ENCODE data around the gene TRPV4. TPM values are rescaled to one million over a fixed set of nuclear protein-coding genes. Genes with fewer than 3 reads are reported as not detected.

Gene TRPV4
- total RNA-seq, 1 donor from 2014 or later, result 0.56 TPM

- H3K4me1 ChIP-seq, result no peaks in the 10 kb centered on the region
- no peaks in the 10 kb centered on the region for H3K79me2 ChIP-seq (ENCODE audit: low read depth)
- no peak overlapping the region for H3K9ac ChIP-seq
- no peak overlapping the region for H2AFZ ChIP-seq (replicated peaks)
- Mint-ChIP-seq H3K27me3 (ENCODE audit: insufficient read depth, low read depth) (peaks cover 18% of the 10 kb centered on the region), H3K4me3 (no peak overlapping the region), H3K4me1 (peaks cover 6% of the 10 kb centered on the region), H3K36me3 (no peaks in the 10 kb centered on the region), H3K9me3 (no peaks in the 10 kb centered on the region), H3K27ac (no peak overlapping the region)
- no peak overlapping the region for H3K4me2 ChIP-seq
- peaks cover 15% of the 10 kb centered on the region for H3K27me3 ChIP-seq
- no peak overlapping the region for H3K4me3 ChIP-seq
- no peak overlapping the region for H3K27ac ChIP-seq
- DNase-seq (ENCODE audit: low spot score), result no peak
- no peaks in the 10 kb centered on the region for H4K20me1 ChIP-seq (ENCODE audit: low read depth)
- H3K36me3 ChIP-seq, result no peaks in the 10 kb centered on the region
- TF ChIP-seq EZH2 (IDR thresholded peaks at IDR 0.05), result no peak
- no peak for TF ChIP-seq EZH2phosphoT487 (IDR thresholded peaks at IDR 0.05)
- TF ChIP-seq CTCF (IDR thresholded peaks at IDR 0.05), result no peak
- no peaks in the 10 kb centered on the region for H3K9me3 ChIP-seq (ENCODE audit: low read depth)
- peaks cover 10% of the 10 kb centered on the region for H3F3A ChIP-seq (ENCODE audit: low read depth)
These were observed 2.5 kb downstream of the TRPV4 start for GRCh38 chr12:109830718-109831117.

- Histone ChIP-seq H3K36me3 (no peaks in the 10 kb centered on the region), H3K9ac (no peak overlapping the region), H3K27ac (no peak overlapping the region), H3K27me3 (peaks cover 15% of the 10 kb centered on the region), H2AFZ (replicated peaks) (no peak overlapping the region), H4K20me1 (ENCODE audit: low read depth) (no peaks in the 10 kb centered on the region), H3K4me2 (no peak overlapping the region), H3K9me3 (ENCODE audit: low read depth) (no peaks in the 10 kb centered on the region), H3K79me2 (ENCODE audit: low read depth) (no peaks in the 10 kb centered on the region), H3F3A (ENCODE audit: low read depth) (peaks cover 10% of the 10 kb centered on the region), H3K4me1 (no peaks in the 10 kb centered on the region), H3K4me3 (no peak overlapping the region)
- peaks cover 6% of the 10 kb centered on the region for H3K4me1 Mint-ChIP-seq
- TF ChIP-seq EZH2 (IDR thresholded peaks at IDR 0.05) (no peak), CTCF (IDR thresholded peaks at IDR 0.05) (no peak), EZH2phosphoT487 (IDR thresholded peaks at IDR 0.05) (no peak)
- H3K36me3 Mint-ChIP-seq, result no peaks in the 10 kb centered on the region
- H3K27ac Mint-ChIP-seq, result no peak overlapping the region
- no peak for DNase-seq (ENCODE audit: low spot score)
- peaks cover 19% of the 10 kb centered on the region for H3K27me3 Mint-ChIP-seq (ENCODE audit: insufficient read depth, low read depth)
- no peaks in the 10 kb centered on the region for H3K9me3 Mint-ChIP-seq
- no peak overlapping the region for H3K4me3 Mint-ChIP-seq
These were observed 2.9 kb downstream of the TRPV4 start for GRCh38 chr12:109830267-109830666.

DNA sequence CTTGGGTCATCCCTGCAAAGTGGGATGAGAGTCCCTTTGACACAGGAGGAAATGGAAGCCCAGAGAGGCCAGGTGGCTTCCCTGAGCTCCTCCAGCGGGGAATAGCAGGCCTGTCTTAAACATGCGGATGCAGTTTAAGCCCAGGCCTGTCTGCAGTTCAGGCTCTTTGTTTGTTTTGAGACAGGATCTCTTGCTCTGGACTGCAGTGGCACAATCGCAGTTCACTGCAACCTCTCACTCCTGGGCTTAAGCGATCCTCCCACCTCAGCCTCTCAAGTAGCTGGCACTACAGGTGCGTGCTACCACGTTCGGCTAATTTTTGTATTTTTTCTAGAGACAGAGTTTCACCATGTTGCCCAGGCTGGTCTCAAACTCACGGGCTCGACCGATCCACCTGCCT is 3.5 kb downstream of the TRPV4 start:
- Histone ChIP-seq H3K36me3 (no peaks in the 10 kb centered on the region), H3K4me2 (no peak overlapping the region), H2AFZ (replicated peaks) (no peak overlapping the region), H3K4me1 (no peaks in the 10 kb centered on the region), H4K20me1 (ENCODE audit: low read depth) (no peaks in the 10 kb centered on the region), H3K9me3 (ENCODE audit: low read depth) (no peaks in the 10 kb centered on the region), H3K27me3 (peaks cover 15% of the 10 kb centered on the region), H3K4me3 (no peak overlapping the region), H3K9ac (no peak overlapping the region), H3K79me2 (ENCODE audit: low read depth) (no peaks in the 10 kb centered on the region), H3K27ac (no peak overlapping the region), H3F3A (ENCODE audit: low read depth) (peaks cover 8% of the 10 kb centered on the region)
- H3K4me3 Mint-ChIP-seq, result no peak overlapping the region
- no peaks in the 10 kb centered on the region for H3K36me3 Mint-ChIP-seq
- H3K27me3 Mint-ChIP-seq (ENCODE audit: insufficient read depth, low read depth), result peaks cover 19% of the 10 kb centered on the region
- H3K27ac Mint-ChIP-seq, result no peak overlapping the region
- TF ChIP-seq EZH2phosphoT487 (IDR thresholded peaks at IDR 0.05), result no peak
- TF ChIP-seq CTCF (IDR thresholded peaks at IDR 0.05), result no peak
- no peak for TF ChIP-seq EZH2 (IDR thresholded peaks at IDR 0.05)
- H3K4me1 Mint-ChIP-seq, result peaks cover 6% of the 10 kb centered on the region
- no peak for DNase-seq (ENCODE audit: low spot score)
- H3K9me3 Mint-ChIP-seq, result no peaks in the 10 kb centered on the region

All from neural progenitor cell (in vitro differentiated cells).